Suprapubic skin (tissue), 4 donors: ENCODE data around the gene PIK3CD.

Source experiments
- CTCF ChIP-seq, 2 donors: fragments of 200-600 bp in 1 of 2; fragments of 450-650 bp in 1 of 2; sonication (generic) in 1 of 2; IDR thresholded peaks; one replicate each; pipeline ENCODE4 v1.5.1; 2016 to 2019; ENCODE audit warnings: antibody characterized with exemption in 2 of 2, mild to moderate bottlenecking in 1 of 2, moderate library complexity in 1 of 2
- EP300 ChIP-seq: sonication (generic); formaldehyde crosslinking; IDR thresholded peaks from one replicate; pipeline ENCODE4 v1.6.1; 2017; ENCODE audit warnings: antibody characterized with exemption
- POLR2A ChIP-seq, 2 donors: fragments of 450-650 bp; IDR thresholded peaks; one replicate each; pipeline ENCODE4 v1.6.1; 2017; ENCODE audit warnings: antibody characterized with exemption in 2 of 2, mild to moderate bottlenecking in 2 of 2, moderate library complexity in 2 of 2
- POLR2AphosphoS5 ChIP-seq, 3 donors: sonication (generic); formaldehyde crosslinking; IDR thresholded peaks; one replicate each; pipeline ENCODE4 v1.6.1; 2017; ENCODE audit warnings: antibody characterized with exemption in 3 of 3

GRCh38 chr1:9696793-9697192 lies 45.3 kb downstream of the PIK3CD start:
- no peak for TF ChIP-seq POLR2A (IDR thresholded peaks at IDR 0.05)
- no peak for TF ChIP-seq CTCF (IDR thresholded peaks at IDR 0.05)
- TF ChIP-seq POLR2AphosphoS5 (IDR thresholded peaks at IDR 0.05) = no peak
- no peak for TF ChIP-seq EP300
